GM21723 (cell line): Measurements from ENCODE around the gene GPR108.
"Not testable (repeated sequence)": the region's sequence is repeated elsewhere in the genome, so short reads cannot be mapped to it uniquely, and the experiment has no call there.

ENCODE experiments used
- ATAC-seq: cut with Tn5 transposase; IDR thresholded peaks from one replicate; pipeline ENCODE4 v1.9.1; 2021; ENCODE audit warnings: mild to moderate bottlenecking, moderate library complexity; ENCODE audit not compliant: unreplicated experiment

Gene GPR108

DNA sequence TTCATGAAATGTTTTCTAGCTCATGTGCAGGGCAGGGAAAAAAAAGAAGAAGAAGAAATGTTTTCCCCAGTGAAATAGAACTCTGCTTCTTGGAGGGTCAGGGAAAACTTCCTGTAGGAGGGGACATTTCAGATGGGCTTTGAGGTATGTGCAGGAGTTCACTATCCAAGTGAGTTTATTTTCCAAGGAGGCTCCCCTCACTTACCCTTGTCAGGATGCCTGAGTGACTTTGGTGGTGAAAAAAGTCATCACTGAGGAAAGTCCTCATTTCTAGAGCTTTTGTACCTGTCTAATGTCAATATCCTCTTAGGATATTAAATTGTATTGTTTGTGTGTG, 16.3 kb downstream of the GPR108 start:
- no peak for ATAC-seq

DNA sequence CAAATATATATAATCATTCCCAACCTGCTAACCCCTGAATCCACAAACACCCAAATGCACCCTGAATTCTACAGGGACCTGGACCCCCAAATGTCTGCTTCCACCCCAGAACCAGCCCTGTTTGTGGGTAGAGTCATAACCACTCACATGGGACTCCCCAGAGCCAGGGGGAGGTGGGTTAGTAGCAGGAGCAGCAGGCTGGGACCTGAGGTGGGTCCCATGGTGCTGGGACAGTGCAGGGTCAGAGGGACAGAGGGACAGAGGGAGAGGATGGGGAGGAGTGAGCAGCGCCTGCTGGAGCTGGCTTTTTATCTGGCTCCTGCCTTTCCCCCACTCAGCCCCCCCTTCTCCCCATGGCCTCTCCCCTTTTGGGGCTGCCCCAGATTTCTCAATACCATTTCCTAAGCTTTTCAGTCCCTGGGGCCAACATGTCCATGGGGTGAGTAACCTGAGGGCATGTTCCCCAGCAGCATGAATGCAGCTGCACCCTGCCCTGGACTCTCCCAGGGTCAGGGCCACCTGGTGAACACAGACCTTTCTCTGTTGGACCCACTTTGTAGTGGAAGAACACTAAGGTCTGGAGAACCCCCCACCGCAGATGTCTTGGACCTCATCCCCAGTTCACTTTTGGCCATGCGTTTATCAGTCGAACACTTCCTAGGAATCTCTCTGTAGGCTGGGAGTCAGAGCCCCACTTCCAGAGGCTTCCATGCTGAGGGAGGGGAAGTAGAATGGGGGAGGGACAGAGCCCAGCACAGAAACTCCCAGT, 16.8 kb downstream of the GPR108 start, which contains the start of gene C3:
Gene C3, minus strand, starts transcription at position 282 of the 769 bp plus-strand sequence. Its CDS starts 61 bp downstream, at position 221.
- no peak for ATAC-seq

DNA sequence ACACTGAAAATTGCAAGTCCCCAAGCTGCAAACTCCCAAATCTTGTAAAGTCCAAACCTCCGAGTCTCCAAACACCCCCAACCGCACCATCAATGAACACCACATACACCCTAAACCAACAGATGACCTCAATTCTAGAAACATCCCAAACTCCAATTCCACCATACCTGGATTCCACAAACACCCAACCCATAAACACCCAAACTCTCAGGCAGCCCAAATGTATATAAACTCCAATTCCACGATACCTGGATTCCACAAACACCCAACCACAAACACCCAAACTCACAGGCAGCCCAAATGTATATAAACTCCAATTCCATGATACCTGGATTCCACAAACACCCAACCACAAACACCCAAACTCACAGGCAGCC, 17.4 kb downstream of the GPR108 start:
- no peak for ATAC-seq

DNA sequence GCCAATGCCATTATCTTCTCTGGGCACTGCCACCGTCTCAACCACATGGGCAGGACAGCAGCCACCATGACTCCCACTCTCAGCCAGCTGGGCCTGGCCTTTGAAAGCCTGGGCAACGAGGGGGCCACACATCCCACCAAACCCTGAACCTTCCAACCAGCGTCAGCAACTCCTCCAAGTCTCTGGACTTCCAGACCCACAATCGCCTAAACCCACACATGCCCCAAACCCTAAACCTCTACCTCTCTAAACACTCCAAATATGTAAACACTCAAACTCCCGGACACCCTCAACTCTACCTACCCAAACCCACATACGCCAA, 17.9 kb downstream of the GPR108 start:
- ATAC-seq = no peak

DNA sequence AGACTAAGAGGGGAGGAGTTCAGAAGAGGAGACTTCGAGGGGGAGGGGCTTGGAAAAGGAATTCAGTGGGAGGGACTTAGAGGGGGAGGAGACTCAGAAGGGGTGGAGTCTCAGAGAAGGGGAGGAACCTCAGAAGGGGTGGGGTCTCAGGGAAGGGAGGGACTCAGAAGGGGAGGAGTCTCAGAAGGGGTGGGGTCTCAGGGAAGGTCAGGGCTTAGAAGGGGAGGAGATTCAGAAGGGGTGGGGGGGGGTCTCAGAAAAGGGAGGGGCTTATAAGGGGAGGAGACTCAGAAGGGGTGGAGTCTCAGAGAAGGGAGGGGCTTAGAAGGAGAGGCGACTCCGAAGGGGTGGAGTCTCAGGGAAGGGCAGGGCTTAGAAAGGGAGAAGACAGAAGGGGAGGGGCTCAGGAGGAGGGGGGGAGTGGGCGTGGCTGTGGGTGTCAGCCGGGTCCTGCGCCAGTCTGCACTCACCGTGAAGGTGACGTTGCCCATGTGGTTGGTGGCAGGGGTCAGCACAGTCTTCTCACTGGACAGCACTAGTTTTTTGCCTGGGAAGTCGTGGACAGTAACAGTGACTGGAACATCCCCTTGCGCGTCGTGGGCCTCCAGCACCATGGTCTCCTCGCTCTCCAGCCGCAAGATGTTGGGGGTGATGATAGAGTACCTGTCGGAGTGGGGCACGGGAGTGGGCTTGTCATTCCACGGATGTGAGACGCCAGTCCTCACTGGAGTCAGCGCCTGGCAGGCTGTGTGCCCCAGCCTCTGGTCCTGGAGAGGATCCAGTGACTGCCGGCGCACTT, 18.4 kb downstream of the GPR108 start:
- ATAC-seq = no peak

DNA sequence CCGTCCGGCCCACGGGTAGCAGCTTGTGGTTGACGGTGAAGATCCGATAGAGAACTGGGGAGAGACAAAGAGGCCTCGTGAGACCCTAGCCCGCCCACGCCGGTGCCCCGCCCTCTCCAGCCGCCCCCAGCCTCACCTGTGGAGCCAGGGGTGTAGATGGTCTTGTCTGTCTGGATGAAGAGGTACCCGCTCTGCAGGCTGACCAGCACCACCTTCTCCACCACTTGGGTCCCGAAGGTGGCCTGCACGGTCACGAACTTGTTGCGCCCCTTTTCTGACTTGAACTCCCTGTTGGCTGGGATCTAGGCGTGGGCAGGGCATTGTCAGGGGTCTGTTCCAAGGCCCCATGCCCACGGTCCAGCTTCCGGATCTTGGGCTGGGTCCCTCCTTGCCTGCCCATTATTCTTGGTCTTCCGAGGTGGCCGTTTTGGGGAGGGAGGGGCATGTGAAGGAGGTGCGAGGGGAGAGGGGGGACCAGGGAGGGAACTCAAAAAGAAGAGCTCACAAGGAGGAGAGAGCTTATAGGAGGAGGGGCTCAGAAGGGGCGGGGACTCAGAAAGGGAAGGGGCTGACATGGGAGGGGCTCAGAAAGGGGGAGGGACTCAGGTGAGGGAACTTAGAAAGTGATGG, 19.2 kb downstream of the GPR108 start:
- no peak for ATAC-seq

DNA sequence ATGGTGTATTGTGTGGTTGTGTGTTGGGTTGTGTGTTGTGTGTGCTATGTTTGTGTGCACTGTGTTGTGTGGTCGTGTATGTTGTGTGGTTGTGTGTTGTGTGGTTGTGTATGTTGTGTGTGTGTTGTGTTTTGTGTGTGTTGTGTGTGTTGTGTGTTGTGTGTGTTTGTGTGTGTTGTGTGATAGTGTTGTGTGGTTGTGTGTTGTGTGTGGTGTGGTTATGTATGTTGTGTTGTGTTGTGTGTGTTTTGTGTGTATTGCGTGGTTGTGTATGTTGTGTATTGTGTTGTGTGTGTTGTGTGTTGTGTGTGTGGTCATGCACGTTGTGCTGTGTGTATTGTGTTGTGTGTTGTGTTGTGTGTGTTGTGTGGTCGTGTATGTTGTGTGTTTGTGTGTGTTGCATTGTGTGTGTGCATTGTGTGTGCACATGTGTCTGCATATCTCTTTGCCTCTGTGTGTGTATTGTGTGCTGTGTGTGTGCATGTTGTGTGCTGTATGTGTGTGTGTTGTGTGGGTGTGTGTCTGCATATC, 19.9 kb downstream of the GPR108 start:
- no peak for ATAC-seq

DNA sequence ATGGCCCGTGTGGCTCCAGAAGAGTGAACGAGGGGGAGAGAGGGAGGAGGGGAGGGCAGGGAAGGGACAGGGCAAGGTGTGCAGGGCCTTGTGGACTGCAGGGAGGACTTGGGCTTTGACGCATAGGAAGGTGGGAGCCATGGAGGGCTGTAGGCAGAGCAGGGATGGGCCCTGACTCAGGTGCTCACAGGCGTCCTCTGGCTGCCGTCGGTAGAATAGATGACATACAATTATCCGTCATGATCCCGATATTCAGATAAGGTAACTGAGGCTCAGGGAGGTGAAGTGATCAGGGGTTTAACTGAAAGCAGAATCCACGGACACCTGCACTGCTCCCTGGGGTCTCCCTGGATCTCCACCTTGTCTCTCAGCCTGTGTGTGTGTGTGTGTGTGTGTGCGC, 20.3 kb downstream of the GPR108 start:
- no peak for ATAC-seq

DNA sequence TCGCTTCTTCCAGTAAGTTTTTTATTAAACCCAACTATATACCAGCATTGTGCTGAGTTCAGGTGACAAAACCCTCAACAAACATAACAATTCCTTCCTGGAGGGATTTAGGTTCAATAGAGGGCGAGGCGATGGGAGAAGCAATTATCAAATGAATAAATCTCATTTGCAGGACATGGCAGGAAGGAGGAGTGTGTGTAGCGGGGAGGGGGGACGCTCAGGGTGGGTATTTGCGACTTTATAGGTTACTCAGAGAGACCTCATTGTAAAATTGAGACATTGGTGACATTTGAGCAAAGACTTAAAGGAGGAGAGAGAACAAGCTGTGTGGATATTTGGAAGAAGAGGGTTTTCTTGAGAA, 20.8 kb downstream of the GPR108 start:
- no peak for ATAC-seq

DNA sequence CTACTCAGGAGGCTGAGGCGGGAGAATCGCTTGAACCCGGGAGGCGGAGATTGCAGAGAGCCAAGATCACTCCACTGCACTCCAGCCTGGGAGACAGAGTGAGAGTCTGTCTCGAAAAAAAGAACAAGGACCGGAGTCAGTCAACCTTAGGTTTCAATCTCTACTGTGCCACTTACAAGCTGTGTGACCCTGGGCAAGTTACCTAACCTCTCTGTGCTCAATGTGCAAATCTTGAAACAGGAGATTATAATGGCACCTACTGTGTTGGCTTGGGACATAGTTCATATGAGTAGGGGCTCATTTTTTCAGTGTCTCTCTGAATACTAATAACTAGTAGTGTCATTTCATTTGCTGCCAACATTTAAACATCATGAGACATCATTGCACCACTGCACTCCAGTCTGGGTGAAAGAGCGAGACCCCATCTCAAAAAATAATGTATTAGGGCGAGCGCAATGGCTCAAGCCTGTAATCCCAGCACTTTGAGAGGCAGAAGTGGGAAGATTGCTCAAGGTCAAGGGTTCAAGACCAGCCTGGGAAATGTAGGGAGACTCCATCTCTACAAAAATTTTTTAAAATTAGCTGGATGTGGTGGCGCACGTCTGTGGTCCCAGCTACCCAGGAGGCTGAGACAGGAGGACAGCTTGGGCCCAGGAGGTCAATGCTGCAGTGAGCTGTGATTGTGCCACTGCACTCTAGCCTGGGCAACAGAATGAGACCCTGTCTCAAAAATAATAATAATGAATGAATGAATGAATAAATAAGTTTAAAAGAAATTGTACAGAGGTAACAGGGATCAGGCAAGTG, 22.4 kb downstream of the GPR108 start:
- no peak for ATAC-seq

DNA sequence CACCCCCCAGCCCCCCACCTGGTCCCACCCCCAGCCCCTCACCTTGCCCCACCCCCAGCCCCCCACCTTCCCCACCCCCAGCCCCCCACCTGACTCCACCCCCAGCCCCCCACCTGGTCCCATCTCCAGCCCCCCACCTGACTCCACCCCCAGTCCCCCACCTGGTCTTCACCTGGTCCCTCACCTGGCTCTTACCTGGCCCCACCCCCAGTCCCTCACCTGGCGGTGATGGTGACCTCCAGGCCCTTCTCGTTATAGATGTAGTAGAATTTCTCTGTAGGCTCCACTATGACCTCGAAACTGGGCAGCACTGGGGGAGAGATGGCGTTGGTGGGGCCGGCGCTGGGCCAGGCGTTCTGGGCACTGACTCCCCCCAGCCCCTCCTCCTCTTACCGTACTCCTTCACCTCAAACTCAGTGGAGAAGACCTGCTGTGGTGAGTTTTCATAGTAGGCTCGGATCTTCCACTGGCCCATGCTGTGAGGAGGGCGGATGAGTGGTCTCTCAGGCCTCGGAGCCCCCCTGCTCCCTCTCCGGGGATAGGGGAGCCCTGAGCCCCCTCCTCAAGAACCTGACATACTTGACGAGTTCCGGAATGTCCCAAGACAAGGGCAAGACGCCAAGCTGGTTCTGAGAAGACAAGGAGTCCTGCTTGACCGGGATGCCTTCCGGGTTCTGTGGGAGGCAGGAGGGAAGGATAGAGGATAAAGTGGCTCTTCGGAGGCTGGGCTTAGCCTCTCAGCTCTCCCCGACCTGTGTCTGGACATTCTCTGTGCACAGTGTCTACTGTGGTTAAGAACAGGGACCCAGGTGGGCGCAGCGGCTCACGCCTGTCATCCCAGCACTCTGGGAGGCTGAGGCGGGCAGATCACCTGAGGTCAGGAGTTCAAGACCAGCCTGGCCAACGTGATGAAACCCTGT, 23.3 kb downstream of the GPR108 start:
- no peak for ATAC-seq

DNA sequence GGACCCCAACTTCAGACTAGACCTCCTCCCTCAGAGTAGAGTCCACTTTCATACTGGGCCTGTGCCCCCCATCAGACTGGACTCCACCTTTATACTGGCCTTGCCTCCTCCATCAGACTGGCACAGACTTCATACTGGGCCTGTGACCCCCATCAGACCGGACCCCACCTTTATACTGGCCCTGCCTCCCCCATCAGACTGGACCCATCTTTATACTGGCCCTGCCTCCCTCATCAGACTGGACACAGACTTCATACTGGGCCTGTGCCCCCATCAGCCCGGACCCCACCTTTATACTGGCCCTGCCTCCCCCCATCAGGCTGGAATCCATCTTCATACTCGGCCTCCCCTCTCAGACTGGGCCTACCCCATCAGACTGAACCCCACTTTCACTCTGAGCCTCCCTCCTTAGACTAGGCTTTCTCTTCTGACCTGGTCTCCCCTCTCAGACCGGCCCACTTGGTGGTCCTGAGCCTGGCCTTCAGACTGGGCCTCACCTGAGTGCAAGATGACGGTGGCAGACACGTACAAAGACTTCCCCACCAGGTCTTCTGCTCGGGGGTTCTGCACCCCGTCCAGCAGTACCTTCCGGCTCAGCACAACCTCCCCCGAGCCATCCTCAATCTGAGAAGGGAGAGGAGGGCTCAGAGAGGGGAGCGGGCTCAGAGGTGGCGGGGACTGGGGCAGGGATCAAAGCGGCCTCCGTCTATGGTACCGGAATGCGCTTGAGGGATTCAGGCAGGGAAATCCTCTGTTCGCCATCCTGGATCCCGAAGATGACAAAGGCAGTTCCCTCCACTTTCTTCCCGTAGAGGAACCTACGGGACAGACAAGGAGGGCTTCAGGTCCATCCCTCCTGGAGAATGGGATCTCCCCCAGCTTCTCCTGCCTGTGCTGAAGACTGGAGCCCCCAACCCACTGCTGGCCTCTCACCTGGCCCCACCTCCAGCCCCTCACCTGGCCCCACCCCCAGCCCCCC, 24.4 kb downstream of the GPR108 start:
- ATAC-seq = no peak

DNA sequence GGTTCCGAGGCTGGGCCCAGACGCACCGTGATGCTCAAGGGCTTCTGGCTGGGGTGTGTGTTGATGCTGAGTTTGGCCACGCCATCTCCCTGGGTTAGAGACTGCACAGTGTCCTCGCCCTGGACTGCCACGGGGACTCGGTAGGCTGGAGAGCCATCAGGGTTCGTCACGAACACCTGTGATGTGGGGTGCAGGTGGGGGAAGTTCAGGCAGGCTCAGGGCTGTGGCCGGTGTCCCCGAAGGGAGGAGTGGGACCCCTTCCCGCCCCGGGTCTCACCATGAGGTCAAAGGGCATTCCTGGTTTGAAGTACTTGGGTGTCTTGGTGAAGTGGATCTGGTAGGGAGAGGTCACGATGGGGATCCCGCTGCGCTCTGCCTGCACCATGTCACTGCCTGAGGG, 25.1 kb downstream of the GPR108 start:
- no peak for ATAC-seq

DNA sequence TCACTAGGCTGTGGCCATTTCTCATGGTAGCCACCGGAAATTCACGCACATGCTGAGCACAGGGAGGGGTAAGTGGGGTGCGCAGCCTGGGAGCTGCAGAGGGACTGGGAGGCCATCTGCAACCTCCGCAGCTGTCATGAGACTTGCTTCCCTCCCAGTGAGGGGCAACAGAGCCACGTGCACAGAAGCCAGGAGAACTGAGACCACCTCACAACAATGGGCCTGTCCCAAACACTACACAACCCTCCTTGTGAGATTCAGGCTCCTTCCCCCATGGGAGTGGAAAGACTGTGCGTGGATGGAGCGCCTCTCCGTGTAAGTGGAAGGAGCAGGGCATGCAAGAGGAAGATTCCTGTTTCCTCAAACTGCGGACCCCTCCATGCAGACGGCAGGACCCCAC, 25.8 kb downstream of the GPR108 start:
- ATAC-seq = no peak

DNA sequence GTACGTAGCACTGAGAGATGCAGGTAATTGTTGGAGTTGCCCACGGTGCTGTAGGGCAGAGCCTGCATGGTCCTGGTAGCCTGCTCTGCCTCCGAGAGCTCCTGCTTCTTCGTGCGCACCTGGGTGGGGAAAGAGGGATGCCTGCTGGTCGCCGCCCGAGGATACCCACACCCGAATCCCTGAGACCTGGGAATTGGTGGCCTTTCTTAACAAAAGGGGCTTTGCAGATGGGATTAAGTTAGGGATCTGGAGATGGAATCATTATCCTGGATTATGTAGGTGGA, 26.4 kb downstream of the GPR108 start:
- ATAC-seq = no peak

DNA sequence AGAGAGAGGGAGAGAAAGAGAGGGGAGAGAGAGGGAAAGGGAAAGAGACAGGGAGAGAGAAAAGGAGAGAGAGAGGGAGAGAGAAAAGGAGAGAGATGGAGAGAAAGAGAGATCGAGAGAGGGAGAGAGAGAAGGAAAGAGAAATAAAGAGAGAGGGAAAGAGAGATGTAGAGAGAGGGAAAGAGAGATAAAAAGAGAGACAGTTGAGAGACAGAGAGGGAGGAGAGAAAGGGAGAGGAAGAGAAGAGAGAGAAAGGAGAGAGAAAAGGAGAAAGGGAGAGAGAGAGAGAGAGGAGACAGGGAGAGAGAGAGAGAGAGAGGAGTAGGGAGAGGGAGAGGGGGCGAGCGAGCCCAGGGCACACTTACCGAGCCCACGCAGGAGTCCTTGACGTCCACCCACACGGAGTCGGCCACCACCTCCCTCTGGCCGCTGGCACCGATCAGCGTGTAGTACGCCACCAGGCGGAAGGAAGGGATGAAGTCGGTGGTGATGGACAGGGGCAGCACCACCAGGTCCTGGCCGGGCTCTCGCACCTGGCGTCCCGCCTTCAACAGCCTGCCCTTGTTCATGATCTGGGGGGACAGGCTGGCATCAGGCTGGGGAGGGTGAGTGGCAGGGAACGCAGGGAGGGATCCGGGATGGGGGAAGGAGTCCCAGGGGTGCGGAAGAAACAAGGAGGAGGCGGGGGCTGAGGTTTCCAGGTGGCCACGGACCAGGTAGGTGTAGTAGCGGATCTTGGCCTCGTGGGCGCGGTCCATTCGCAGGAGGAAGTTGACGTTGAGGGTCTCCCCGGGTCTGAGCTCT, 26.9 kb downstream of the GPR108 start:
- no peak for ATAC-seq

DNA sequence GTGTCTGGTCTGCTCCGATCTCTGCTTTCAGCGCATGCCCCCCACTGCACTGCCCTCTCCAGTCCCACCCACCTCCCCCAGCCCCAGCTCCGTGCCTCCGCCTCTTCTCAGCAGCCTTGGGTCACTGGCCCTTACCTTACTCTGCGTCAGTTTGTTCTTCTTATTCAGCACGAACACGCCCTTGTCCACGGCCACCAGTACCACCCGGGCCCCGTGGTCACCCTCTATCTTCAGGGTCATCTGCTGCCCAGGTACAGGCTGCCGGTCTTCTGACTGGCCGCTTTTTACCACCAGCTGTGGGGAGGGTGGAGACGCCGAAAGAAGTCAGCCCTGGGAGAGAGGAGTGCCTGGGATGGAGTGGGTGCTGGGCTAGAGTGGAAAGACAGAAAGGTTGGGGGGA, 27.8 kb downstream of the GPR108 start:
- no peak for ATAC-seq

DNA sequence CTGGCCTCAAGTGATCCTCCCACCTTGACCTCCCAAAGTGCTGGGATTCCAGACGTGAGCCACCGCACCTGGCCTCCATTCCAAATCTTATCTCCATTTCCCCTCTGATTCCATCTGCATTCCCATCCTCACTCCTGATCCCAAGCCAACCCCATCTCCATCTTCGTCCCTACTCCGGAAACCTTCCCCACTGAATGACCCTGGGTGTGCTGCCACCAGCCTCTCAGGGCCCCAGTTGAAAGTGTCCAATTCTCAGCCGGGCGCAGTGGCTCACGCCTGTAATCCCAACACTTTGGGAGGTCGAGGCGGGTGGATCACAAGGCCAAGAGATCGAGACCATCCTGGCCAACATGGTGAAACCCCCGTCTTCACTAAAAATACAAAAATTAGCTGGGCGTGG, 28.5 kb downstream of the GPR108 start:
- ATAC-seq = not testable (repeated sequence)
